GM18870 (cell line): ENCODE data around the gene RNU6-9.

ENCODE experiments used
- ATAC-seq: cut with Tn5 transposase; IDR thresholded peaks from one replicate; pipeline ENCODE4 v1.9.1; 2021; ENCODE audit warnings: moderate library complexity; ENCODE audit not compliant: unreplicated experiment

Gene RNU6-9

DNA sequence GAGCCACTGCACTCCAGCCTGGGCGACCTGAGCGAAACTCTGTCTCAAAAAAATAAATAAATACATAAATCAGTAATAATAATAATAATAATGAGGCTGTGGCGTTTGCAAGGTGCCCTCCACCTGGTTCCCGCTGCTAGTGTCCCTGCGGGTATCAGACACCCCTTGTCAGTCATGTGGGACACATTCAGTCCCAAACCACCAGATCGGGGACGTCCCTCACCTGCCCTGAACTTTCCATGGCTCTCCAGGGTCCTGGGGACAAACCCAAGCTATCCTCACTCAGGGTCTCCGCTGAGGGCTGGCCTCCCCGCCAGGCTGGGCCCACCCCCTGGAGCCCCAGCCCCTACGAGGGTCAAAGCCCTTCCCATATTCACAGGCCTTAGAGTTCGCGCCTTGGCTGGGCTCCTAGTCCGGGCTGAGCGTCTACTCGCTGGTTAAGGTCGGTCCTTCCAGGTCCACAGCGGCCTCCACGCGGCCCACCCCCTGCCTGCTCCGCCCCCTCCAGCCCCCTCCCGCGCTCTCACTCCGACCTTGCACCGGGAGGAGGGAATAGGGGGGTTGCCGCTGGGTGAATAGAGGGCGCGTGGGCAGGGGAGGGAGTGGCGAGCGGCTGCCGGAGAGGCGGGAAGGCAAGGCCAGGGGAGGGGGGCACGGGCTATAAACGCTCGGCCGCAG lies 23.5 kb downstream of the RNU6-9 start:
- no peak for ATAC-seq

DNA sequence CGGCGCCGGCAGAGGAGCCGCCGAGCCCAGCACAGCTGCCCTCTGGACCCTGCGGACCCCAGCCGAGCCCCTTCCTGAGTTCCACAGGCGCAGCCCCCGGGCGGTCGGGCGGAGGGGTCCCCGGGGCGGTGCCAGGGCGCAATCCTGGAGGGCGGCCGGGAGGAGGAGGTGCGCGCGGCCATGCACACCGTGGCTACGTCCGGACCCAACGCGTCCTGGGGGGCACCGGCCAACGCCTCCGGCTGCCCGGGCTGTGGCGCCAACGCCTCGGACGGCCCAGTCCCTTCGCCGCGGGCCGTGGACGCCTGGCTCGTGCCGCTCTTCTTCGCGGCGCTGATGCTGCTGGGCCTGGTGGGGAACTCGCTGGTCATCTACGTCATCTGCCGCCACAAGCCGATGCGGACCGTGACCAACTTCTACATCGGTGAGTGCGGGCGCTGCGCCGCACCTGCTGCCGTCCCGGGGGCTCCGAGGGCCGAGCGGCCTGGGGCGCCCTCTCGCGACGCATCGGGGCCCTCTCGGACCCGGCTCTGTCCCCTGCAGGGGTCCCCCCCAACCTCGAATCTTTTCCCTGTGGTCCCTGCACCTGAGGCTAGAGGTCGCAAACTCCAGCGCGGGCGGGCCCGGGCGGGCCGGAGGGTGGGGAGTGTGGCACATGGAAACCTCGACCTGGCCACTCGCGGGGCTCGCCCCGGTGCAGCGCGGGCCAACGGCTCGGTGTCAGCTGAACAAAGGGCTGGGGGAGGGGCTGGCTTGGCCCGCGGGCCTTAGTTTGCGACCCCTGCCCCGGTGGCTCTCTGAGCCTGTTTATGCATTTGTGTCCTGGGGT lies 24.3 kb downstream of the RNU6-9 start, which contains the start of gene KISS1R:
KISS1R (plus strand) TSS at position 11 of the 829 bp plus-strand sequence; CDS start at position 181, 170 bp downstream.
- ATAC-seq = no peak

DNA sequence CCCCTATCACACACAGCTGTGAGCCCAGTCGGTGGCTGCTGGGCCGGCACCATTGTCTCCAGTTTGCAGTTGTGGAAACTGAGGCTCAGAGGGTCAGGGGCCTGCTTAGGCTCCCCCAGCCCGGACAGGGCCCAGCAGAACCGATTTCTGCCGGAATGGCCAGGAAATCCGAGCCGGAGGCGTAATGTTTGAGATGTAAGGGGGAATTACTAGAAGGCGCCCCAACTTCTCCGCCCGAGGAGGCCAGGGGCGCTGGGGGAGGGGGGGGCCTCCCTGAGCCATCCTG lies 24.8 kb downstream of the RNU6-9 start:
- ATAC-seq = no peak

DNA sequence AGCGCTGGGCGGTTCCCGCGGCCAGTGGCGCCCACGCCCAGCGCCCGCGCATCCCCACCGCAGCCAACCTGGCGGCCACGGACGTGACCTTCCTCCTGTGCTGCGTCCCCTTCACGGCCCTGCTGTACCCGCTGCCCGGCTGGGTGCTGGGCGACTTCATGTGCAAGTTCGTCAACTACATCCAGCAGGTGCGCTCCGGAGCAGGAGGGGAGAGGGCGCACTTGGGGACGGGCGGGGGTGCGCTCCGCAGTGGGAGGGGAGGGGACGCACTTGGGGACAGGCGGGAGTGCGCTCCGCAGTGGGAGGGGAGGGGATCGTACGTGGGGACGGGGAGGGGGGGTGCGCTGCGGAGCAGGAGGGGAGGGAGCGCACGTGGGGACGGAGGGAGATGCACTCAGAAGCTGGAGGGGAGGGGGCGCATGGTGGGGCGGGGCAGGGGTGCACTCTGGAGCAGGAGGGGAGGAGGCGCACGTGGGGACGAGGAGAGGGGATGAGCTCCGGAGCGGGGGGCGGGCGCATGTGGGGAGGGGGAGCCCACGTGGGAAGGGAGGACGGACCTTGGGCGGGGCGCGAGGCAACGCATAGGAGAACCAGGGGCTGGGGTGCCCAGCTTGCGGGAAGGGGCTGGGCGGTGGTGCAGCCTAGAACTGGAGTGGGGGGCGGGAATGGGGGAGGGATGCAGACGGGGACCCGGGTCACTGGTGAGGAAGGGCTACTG lies 25.4 kb downstream of the RNU6-9 start:
- no peak for ATAC-seq

DNA sequence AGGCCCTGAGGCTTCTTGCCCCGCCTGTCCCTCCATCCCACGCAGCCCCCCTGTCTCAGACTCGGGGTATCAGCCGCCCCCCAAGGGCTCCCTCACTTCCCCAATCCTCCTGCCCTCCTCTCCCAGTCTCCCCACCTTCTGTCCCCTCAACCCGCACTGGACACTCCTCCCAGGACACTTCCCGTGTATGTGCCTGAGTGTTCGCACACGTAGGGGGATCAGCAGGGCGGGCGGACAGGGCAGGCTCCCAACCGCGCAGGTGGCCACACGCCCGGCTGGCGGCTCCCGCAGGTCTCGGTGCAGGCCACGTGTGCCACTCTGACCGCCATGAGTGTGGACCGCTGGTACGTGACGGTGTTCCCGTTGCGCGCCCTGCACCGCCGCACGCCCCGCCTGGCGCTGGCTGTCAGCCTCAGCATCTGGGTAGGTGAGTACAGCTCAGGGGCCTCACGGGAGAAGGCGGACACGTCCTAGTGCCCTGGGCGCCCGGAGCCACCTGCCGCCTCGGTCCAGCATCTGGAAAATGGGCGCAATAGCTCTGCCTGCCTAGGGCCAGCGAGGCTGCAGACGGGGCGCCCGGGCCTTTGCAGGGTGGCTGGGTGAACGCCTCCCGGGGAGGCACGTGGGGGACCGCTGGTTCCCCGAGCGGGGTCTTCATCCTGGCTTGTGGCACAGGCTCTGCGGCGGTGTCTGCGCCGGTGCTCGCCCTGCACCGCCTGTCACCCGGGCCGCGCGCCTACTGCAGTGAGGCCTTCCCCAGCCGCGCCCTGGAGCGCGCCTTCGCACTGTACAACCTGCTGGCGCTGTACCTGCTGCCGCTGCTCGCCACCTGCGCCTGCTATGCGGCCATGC lies 26.1 kb downstream of the RNU6-9 start:
- ATAC-seq = no peak

DNA sequence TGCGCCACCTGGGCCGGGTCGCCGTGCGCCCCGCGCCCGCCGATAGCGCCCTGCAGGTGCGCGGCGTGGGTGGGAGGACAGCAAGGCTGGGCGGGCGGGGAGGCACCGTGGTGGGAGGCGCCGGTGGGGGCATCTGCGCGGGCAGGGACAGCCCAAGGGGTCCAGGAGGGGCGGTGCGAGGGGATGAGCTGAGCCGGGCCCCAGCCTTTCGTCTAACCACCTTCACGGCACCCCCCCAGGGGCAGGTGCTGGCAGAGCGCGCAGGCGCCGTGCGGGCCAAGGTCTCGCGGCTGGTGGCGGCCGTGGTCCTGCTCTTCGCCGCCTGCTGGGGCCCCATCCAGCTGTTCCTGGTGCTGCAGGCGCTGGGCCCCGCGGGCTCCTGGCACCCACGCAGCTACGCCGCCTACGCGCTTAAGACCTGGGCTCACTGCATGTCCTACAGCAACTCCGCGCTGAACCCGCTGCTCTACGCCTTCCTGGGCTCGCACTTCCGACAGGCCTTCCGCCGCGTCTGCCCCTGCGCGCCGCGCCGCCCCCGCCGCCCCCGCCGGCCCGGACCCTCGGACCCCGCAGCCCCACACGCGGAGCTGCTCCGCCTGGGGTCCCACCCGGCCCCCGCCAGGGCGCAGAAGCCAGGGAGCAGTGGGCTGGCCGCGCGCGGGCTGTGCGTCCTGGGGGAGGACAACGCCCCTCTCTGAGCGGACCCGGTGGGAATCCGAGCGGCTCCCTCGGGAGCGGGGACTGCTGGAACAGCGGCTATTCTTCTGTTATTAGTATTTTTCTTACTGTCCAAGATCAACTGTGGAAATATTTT lies 27.0 kb downstream of the RNU6-9 start:
- no peak for ATAC-seq

DNA sequence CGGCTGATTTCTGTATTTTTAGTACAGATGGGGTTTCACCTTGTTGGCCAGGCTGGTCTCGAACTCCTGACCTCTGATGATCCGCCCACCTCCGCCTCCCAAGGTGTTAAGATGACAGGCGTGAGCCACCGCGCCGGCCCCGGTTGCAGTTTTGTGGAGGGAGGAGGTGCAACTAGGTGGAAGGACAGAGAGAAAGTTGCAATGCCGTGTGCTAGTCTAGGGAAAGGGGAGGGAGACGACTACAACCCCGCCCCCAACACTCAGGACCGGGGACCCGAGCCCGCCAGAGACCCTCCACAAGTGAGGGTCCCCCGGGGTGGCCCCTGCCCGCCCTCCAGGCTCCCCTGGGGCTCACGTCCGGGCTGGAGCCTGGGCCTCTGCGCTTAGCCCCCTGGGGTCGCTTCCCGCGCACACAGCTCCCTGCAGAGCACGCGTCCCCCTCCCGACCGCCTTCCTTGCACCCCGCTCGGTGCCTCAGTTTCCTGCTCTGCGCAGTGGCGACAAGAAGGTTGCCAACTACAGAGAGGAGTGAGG lies 31.3 kb downstream of the RNU6-9 start:
- ATAC-seq = no peak

DNA sequence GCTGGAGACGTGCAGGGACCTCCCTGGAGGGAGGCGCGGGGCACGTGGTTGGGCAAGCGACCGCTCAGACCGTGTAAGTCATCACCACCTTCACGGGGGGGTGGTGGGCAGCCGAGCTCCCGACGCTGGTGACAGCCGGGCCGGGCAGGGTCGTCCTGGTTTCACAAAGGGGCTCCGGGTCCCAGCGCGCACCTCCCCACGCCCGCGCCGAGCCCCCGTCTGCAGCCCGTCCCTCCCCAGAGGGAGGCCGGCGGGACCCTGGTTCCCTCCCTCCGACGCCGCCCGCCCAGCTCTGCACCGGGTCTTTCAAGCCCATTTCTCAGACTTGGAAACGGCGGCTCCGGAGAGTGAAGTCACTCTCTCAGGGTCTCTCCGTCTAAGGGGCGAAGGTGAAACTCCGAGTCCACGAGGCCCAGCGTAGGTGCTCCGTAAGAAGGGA lies 31.8 kb downstream of the RNU6-9 start:
- peak; percentile 46 for ATAC-seq

DNA sequence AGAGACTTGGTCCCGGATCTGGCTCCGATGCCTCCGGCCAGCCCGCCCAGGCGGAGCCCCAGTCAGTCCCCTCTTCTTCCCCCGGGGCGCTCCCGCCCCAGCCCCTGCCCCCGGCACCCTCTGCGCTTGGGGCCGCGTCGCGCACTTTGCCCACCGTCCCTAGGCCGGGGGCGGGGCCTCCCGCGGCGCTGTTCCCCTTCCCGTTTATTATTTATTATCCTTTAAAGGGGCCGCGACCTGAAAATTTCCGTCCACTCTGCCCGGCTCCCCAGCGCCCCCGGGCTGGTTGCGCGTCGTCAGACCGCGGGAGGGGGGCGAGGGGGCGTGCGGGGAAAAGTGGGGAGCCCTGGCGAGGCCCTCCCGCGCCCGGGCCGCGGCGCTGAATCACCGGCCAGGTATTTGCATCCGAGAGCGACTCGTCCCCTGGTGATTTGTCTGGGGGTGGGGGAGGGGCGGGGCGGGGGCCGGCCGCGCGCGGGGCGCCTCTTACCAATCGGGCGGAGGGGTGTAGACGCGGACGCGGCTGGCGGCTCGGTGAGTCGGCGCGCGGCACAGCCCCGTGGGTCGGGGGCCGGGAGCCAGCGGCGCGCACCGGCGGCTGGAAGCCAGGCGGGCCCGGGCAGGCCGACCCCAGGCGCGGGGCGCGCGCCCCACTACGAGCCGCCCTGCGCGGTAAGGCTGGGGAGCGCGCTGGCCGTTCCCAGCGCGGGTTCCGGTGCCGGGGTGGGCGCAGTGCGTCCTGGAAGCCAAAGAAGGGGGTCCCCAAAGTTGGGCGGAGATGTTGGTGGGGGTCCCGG lies 32.4 kb downstream of the RNU6-9 start, which contains the start of gene ARID3A:
ARID3A (plus strand) TSS at position 510 of the 797 bp plus-strand sequence. CDS start 3,494 bp downstream, outside the sequence.
- ATAC-seq = peak; percentile 51

DNA sequence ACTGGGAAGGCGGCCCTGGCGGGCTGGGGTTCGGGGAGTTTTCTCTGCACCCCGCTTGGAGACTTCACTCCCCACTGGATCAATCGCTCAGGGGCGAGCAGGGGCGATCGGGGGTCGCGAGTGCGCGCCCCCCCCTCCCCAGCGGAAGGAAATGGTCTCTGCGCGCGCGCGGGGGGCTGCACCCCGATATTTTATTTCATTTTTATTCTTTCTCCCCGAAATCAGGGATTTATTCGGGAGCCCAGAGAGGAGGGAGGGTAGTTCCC lies 33.0 kb downstream of the RNU6-9 start:
- no peak for ATAC-seq

DNA sequence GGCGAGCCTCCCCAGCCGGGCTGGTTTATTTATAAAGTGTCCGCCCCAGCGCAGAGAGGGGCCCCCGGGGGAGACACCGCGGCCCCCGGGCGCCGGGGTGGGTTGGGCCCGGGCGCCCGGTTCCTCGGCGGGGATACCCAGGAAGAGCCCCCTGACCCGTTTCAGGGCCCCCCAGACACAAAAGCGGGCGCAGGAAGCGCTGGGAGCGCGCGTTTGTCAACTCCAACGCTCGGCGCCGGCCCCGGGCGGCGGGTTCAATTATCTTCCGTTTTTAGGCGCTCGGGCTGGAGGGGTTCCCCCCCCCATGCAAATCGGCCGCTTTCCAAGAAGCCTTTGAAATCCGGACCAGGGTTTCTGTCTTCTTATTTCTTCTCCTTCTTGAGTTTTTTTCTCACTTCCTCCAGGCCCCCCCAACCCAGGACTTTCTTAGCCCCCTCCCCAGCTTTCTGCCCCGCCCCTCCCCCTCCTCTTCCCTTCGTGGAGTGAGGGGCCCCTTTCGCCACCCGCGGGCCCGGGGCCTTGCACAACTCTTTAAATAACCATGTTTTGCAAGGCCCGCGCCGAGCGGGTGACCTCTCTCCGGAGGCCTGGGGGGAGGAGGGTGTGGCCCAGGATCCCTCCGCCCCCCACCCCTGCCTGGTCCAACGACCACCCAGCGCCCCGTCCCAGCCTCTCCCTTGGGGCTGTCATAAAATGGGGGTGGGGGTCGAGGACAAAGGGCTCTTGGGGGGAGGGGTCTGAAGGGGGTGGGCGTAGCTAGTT lies 33.5 kb downstream of the RNU6-9 start:
- ATAC-seq = no peak

DNA sequence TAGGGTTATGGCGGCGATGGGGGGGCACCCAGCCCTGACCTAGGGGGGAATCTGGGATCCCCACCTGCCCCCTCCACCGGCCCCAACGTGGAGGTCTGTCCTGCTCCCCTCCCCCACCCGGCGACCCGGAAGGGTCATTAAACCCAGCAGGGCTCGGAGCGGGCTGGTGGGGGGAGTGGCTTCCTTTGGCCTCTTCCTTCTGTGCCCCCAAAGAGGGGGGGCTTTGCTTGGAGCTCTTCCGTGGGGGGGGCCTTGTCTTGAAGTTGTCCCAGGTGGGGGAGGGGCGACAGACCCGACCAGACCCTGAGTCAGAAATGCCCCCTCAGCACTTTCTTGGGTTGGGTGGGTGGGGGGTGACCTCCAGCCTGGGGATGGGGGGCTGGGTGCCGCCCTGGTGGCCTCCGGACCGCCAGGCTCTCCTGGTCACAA lies 34.1 kb downstream of the RNU6-9 start:
- no peak for ATAC-seq

DNA sequence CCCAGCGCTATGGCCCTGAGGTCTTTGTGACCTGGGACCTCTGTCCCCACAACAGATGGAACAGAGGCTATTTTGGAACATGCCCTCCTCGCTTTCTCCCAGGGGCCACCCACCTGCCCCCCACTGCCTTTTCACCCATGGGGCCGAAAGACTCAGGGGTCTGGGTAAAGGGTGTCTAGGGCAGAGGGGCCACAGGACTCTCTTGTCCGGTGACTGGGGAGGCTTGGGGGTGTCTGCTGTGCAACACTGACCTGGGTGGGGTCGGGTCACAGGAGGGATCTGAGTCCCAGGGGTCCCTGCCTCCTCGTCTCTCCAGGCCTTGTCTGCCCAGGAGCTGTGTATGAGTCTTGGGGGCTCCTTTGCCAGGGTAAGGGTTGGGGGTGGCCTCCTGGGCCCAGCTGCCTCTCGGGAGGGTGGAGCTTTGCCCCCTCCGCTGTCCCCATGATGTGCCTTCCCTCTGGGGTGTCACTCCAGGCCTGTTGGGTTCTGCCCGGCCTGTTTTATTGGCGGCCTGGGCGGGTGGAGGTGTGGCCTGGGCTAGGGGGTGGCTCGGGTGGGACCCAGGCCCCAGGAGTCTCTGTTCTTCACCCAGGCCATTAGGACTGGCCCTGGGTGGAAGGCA lies 34.6 kb downstream of the RNU6-9 start:
- no peak for ATAC-seq

DNA sequence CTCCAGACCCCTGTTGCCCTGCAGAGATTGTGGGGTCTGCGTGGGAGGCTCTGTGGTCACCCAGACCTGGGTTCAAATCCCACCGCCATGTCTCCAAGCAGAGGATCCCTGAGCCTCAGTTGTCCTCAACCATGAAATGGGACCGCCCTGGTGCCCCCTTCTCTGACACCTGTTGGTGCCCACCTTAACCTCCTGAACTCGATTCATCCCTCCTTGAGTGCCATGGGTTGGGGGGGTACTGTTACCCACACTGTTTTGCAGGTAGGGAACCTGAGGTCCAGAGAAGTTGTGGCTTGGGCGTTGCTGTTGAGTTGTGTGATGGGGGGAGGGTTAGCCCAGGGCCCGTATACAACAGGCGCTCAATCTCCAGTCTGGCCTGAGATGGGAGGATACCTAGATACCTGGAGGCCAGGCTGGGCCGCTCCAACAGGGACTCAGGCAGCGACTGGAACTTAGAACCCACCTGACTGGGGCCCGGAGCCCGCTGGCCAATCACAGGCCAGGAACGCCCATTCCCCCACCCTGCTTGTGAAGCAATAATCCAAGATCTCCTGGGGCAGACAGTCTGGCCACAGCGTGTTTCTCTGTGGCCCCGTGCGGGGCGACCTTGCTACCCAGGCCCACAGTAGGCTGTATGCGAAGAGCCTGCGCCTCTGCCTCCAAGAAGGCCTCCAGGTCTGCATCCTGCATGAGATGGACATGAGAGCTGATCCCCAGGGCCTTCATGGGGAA lies 35.4 kb downstream of the RNU6-9 start:
- ATAC-seq = no peak

DNA sequence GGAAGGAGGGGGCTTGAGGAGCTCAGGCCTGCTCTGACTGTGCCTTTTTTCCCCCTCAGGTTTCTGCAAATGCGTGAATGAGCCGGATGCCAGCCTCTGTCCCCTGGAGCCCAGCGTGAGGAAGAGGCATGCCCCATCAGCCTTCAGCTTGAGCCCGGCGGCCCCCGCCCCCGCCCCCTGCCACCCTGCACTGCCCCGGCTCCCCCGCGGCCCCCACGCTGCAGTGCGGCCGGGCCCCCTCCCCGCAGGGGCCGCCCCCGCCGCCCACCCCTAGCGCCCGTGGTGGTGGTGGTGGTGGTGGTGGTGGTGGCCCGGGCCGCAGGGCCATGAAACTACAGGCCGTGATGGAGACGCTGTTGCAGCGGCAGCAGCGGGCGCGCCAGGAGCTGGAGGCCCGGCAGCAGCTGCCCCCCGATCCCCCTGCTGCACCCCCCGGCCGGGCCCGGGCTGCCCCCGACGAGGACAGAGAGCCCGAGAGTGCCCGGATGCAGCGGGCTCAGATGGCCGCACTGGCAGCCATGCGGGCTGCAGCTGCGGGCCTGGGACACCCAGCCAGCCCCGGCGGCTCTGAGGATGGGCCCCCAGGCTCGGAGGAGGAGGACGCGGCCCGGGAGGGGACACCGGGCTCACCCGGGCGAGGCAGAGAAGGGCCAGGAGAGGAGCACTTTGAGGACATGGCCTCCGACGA lies 36.1 kb downstream of the RNU6-9 start:
- no peak for ATAC-seq

DNA sequence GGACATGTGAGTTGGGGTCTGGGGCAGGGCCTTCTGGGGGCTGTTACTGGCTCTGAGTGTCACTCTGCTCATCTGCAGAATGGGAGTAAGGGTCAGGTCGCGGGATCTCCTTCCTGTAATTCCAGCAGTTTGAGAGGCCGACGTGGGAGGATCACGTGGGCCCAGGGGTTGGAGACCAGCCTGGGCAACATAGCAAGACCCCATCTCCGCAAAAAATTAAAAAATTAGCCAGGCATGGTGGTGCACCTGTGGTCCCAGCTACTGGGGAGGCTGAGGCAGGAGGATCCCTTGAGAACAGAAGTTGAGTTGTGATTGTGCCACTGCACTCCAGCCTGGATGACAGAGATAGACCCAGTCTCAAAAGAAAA lies 36.6 kb downstream of the RNU6-9 start:
- ATAC-seq = no peak
